Measurements from ENCODE around the gene S100A6. TPM values are rescaled to one million over a fixed set of nuclear protein-coding genes. Genes with fewer than 3 reads are reported as not detected.
"Not testable (repeated sequence)": the region's sequence is repeated elsewhere in the genome, so short reads cannot be mapped to it uniquely, and the experiment has no call there.

Gene S100A6
- polyA plus RNA-seq, 3 donors = 125 to 3,055 (median 1,599) TPM

- H3K27ac ChIP-seq (ENCODE audit: low read depth, low read length) = peak overlapping the region; percentile 89
- WGBS, 3 donors = 46 to 61% (median 50%) methylated on average over 16 of the region's 16 CpGs
These were observed 30.9 kb upstream of the S100A6 start for GRCh38 chr1:153566414-153567371.

- WGBS, 3 donors = 36 to 75% (median 48%) methylated on average over 8 of the region's 8 CpGs
- H3K27ac ChIP-seq (ENCODE audit: low read depth, low read length) = peak within 1 kb of the TSS; percentile 89
These were observed 30.0 kb upstream of the S100A6 start, which contains the start of gene S100A2 for GRCh38 chr1:153565529-153566374. S100A2 (minus strand) TSS chr1:153565844; CDS start chr1:153563877, 1,967 bp downstream.

- WGBS, 3 donors = 83 to 92% (median 88%) methylated on average over 7 of the region's 7 CpGs
These were observed 28.2 kb upstream of the S100A6 start for GRCh38 chr1:153563991-153564390.

GRCh38 chr1:153563483-153563901 is 27.7 kb upstream of the S100A6 start:
- WGBS, 3 donors = 74 to 82% (median 76%) methylated on average over 5 to 6 of the region's 6 CpGs
- H3K27ac ChIP-seq (ENCODE audit: low read depth, low read length) = no peak overlapping the region

More at GRCh38 chr1:153563991-153564390, 28.2 kb upstream of the S100A6 start:
- no peak overlapping the region for H3K27ac ChIP-seq (ENCODE audit: low read depth, low read length)

GRCh38 chr1:153562021-153562420 is 26.2 kb upstream of the S100A6 start:
- 83 to 96% (median 91%) methylated on average over 3 of the region's 3 CpGs for WGBS, 3 donors
- not testable (repeated sequence) for H3K27ac ChIP-seq (ENCODE audit: low read depth, low read length)

- H3K27ac ChIP-seq (ENCODE audit: low read depth, low read length) = no peak overlapping the region
- 92 to 100% (median 100%) methylated on average over 3 of the region's 3 CpGs for WGBS, 3 donors
These were observed 25.7 kb upstream of the S100A6 start for GRCh38 chr1:153561466-153561985.

GRCh38 chr1:153560771-153561465 is 25.1 kb upstream of the S100A6 start:
- WGBS, 3 donors = 86 to 89% (median 88%) methylated on average over 10 of the region's 10 CpGs
- no peak overlapping the region for H3K27ac ChIP-seq (ENCODE audit: low read depth, low read length)

- 75 to 97% (median 97%) methylated on average over 2 of the region's 2 CpGs for WGBS, 3 donors
- H3K27ac ChIP-seq (ENCODE audit: low read depth, low read length) = no peak overlapping the region
These were observed 24.4 kb upstream of the S100A6 start for GRCh38 chr1:153560241-153560640.

- no peak overlapping the region for H3K27ac ChIP-seq (ENCODE audit: low read depth, low read length)
- 93 to 99% (median 96%) methylated on average over 3 of the region's 3 CpGs for WGBS, 3 donors
These were observed 22.1 kb upstream of the S100A6 start for GRCh38 chr1:153557877-153558276.

GRCh38 chr1:153556348-153556747 is 20.6 kb upstream of the S100A6 start:
- no peak overlapping the region for H3K27ac ChIP-seq (ENCODE audit: low read depth, low read length)
- 77 to 92% (median 88%) methylated on average over 1 of the region's 1 CpG for WGBS, 3 donors

- no peak overlapping the region for H3K27ac ChIP-seq (ENCODE audit: low read depth, low read length)
- WGBS, 3 donors = 49 to 71% (median 50%) methylated on average over 2 of the region's 2 CpGs
These were observed 18.2 kb upstream of the S100A6 start for GRCh38 chr1:153553830-153554541.

GRCh38 chr1:153553096-153553495 is 17.3 kb upstream of the S100A6 start:
- WGBS, 3 donors = 85 to 94% (median 94%) methylated on average over 12 of the region's 12 CpGs
- H3K27ac ChIP-seq (ENCODE audit: low read depth, low read length) = no peak overlapping the region

GRCh38 chr1:153552335-153552734 is 16.5 kb upstream of the S100A6 start:
- H3K27ac ChIP-seq (ENCODE audit: low read depth, low read length) = no peak overlapping the region
- 91 to 95% (median 93%) methylated on average over 8 of the region's 8 CpGs for WGBS, 3 donors

- H3K27ac ChIP-seq (ENCODE audit: low read depth, low read length) = no peak overlapping the region
- WGBS, 3 donors = 56 to 95% (median 65%) methylated on average over 10 of the region's 10 CpGs
These were observed 15.2 kb upstream of the S100A6 start for GRCh38 chr1:153550827-153551500.

GRCh38 chr1:153550398-153550758 is 14.6 kb upstream of the S100A6 start:
- H3K27ac ChIP-seq (ENCODE audit: low read depth, low read length) = no peak overlapping the region
- WGBS, 3 donors = 79 to 93% (median 80%) methylated on average over 4 of the region's 4 CpGs

GRCh38 chr1:153549741-153550397 is 14.1 kb upstream of the S100A6 start:
- WGBS, 3 donors = 64 to 91% (median 67%) methylated on average over 6 of the region's 6 CpGs
- H3K27ac ChIP-seq (ENCODE audit: low read depth, low read length) = no peak overlapping the region

Data from adipose tissue (tissue), 3 donors.